Measurements from ENCODE around the gene PRDM16. TPM values are rescaled to one million over a fixed set of nuclear protein-coding genes. Genes with fewer than 3 reads are reported as not detected.

Gene PRDM16
- total and polyA plus RNA-seq, 2 of the 13 experiments (the other 11 are each of a cell fraction or from before 2014, with no cell fraction given): 0.15 to 0.81 TPM

- peak; percentile 73; the same call in 1 of the 2 replicates for TF ChIP-seq RELA (CRISPR knock-in tag; IDR thresholded peaks at IDR 0.05)
- peak; percentile 98 for TF ChIP-seq KDM3A (CRISPR knock-in tag; IDR thresholded peaks at IDR 0.05; ENCODE audit: low read depth)
- TF ChIP-seq TBX2 (CRISPR knock-in tag; IDR thresholded peaks at IDR 0.05; ENCODE audit: borderline replicate concordance): peak; percentile 96
- TF ChIP-seq MIER2 (CRISPR knock-in tag; IDR thresholded peaks at IDR 0.05): peak; percentile 79; the same call in 1 of the 2 replicates
- TF ChIP-seq FOXP1 (IDR thresholded peaks at IDR 0.05): no peak
- TF ChIP-seq FOXP1 (CRISPR knock-in tag; IDR thresholded peaks at IDR 0.05): peak; percentile 90
- TF ChIP-seq ZNF572 (CRISPR knock-in tag; IDR thresholded peaks at IDR 0.05): no peak; the same call in 1 of the 2 replicates
- no peak for TF ChIP-seq ZEB1 (IDR thresholded peaks at IDR 0.05; ENCODE audit: insufficient replicate concordance, low read depth)
- no peak for TF ChIP-seq HDAC6 (IDR thresholded peaks at IDR 0.05; ENCODE audit: low read depth, low read length)
- TF ChIP-seq ELF3 (CRISPR knock-in tag; IDR thresholded peaks at IDR 0.05): peak; percentile 98
- peak; percentile 66; the same call in 1 of the 2 replicates for TF ChIP-seq ZNF256 (CRISPR knock-in tag; conservative IDR thresholded peaks at IDR 0.05)
- peak; percentile 39; the same call in 1 of the 2 replicates for TF ChIP-seq ZNF777 (CRISPR knock-in tag; IDR thresholded peaks at IDR 0.05)
- peak; percentile 84 for TF ChIP-seq XRCC5 (optimal IDR thresholded peaks at IDR 0.05; ENCODE audit: low read length)
- no peak for TF ChIP-seq ZNF407 (CRISPR knock-in tag; IDR thresholded peaks at IDR 0.05; ENCODE audit: not compliant biosample characterization)
- peak; percentile 17; the same call in 1 of the 2 replicates for TF ChIP-seq ZNF644 (CRISPR knock-in tag; IDR thresholded peaks at IDR 0.05; ENCODE audit: low read depth)
- TF ChIP-seq ZNF607 (CRISPR knock-in tag; IDR thresholded peaks at IDR 0.05; ENCODE audit: borderline replicate concordance): peak; percentile 74; the same call in 1 of the 2 replicates
- no peak for TF ChIP-seq ZNF333 (CRISPR knock-in tag; IDR thresholded peaks at IDR 0.05; ENCODE audit: borderline replicate concordance)
- peak; percentile 99 for TF ChIP-seq NR2F6 (IDR thresholded peaks at IDR 0.05)
- TF ChIP-seq NR2F6 (CRISPR knock-in tag; IDR thresholded peaks at IDR 0.05): peak; percentile 98
- no peak for TF ChIP-seq IKZF1 (IDR thresholded peaks at IDR 0.05)
- TF ChIP-seq ZC3H4 (CRISPR knock-in tag; IDR thresholded peaks at IDR 0.05; ENCODE audit: borderline replicate concordance): no peak; the same call in 1 of the 2 replicates
- no peak; the same call in 1 of the 2 replicates for TF ChIP-seq JDP2 (CRISPR knock-in tag; IDR thresholded peaks at IDR 0.05; ENCODE audit: borderline replicate concordance)
These were observed 251.5 kb downstream of the PRDM16 start (continued) for GRCh38 chr1:3320246-3321152.
